IMR-90 (cell line): ENCODE results near the gene TCEA2. TPM values are rescaled to one million over a fixed set of nuclear protein-coding genes. Genes with fewer than 3 reads are reported as not detected.

Source experiments
- ATAC-seq: fragments of 200-7000 bp; cut with Tn5 transposase; 2 replicates; pipeline ENCODE4 v1.9.1; 2020; ENCODE audit warnings: low read depth, mild to moderate bottlenecking, moderate library complexity
- BruUV-seq: library from RNA; stranded (reverse); fragments of 400-500 nt; replicated peaks from 2 replicates; lab custom pipeline; 2021; lab: Mats Ljungman, UMichigan
- CTCF ChIA-PET: fragments of 300-600 bp; formaldehyde crosslinking; extraction: SDS; loops from one replicate; lab custom pipeline; 2021; ENCODE audit warnings: antibody characterized with exemption; lab: Yijun Ruan, JAX
- POLR2A ChIA-PET: fragments of 300-600 bp; sonication (Branson Sonifier 250); formaldehyde crosslinking; loops from one replicate; lab custom pipeline; 2022; ENCODE audit warnings: antibody characterized with exemption; ENCODE audit not compliant: unreplicated experiment; lab: Charles Lee
- DNase-seq: peaks from one replicate; pipeline ENCODE4 v3.0.0; 2013
- H2AFZ ChIP-seq: replicated peaks from 2 replicates; pipeline ENCODE3; 2013; ENCODE audit warnings: low read length, mild to moderate bottlenecking; ENCODE audit not compliant: poor library complexity
- H2AK5ac ChIP-seq: 2 replicates; pipeline ENCODE4 v1.6.1; 2013; ENCODE audit warnings: low read depth, low read length, inconsistent platforms
- H2AK9ac ChIP-seq: replicated peaks from 2 replicates; pipeline ENCODE3; 2013; ENCODE audit warnings: mild to moderate bottlenecking, low read depth, low read length, moderate library complexity; ENCODE audit not compliant: poor library complexity
- H2BK120ac ChIP-seq: 2 replicates; pipeline ENCODE4 v1.6.1; 2013; ENCODE audit warnings: low read depth, low read length, inconsistent platforms
- H2BK15ac ChIP-seq: 3 replicates; pipeline ENCODE4 v1.6.1; 2013; ENCODE audit warnings: low read depth, low read length, inconsistent platforms
- H2BK20ac ChIP-seq: 2 replicates; pipeline ENCODE4 v1.6.1; 2013; ENCODE audit warnings: low read depth, mild to moderate bottlenecking, inconsistent platforms, low read length, moderate library complexity
- H2BK5ac ChIP-seq: 2 replicates; pipeline ENCODE4 v1.6.1; 2013; ENCODE audit warnings: mild to moderate bottlenecking, low read depth, low read length, inconsistent platforms; ENCODE audit not compliant: poor library complexity, severe bottlenecking
- H3K14ac ChIP-seq: replicated peaks from 2 replicates; pipeline ENCODE4 v1.6.1; 2013; ENCODE audit warnings: low read depth, low read length, inconsistent platforms
- H3K18ac ChIP-seq: 2 replicates; pipeline ENCODE4 v1.6.1; 2013; ENCODE audit warnings: low read depth, low read length, control low read depth
- H3K23ac ChIP-seq: 2 replicates; pipeline ENCODE4 v1.6.1; 2013; ENCODE audit warnings: low read depth, low read length, inconsistent platforms
- H3K27ac ChIP-seq: 2 replicates; pipeline ENCODE4 v1.5.1; 2013; ENCODE audit warnings: mild to moderate bottlenecking, control low read depth, low read length; ENCODE audit not compliant: insufficient read depth
- H3K27me3 ChIP-seq: 2 replicates; pipeline ENCODE4 v1.6.1; 2013; ENCODE audit warnings: low read length; ENCODE audit not compliant: control insufficient read depth, insufficient read depth
- H3K36me3 ChIP-seq: 2 replicates; pipeline ENCODE4 v1.6.1; 2013; ENCODE audit warnings: low read length, mixed read lengths; ENCODE audit not compliant: control insufficient read depth, insufficient read depth
- H3K4ac ChIP-seq: 2 replicates; pipeline ENCODE4 v1.6.1; 2013; ENCODE audit warnings: low read depth, low read length, inconsistent platforms
- H3K4me1 ChIP-seq: 2 replicates; pipeline ENCODE4 v1.6.1; 2013; ENCODE audit warnings: low read length, mixed read lengths; ENCODE audit not compliant: control insufficient read depth, insufficient read depth
- H3K4me2 ChIP-seq: 2 replicates; pipeline ENCODE4 v1.6.1; 2013; ENCODE audit warnings: low read depth, mild to moderate bottlenecking, control low read depth, low read length, moderate library complexity
- H3K4me3 ChIP-seq: 2 replicates; pipeline ENCODE4 v1.5.1; 2013; ENCODE audit warnings: low read depth, mild to moderate bottlenecking, control low read depth, low read length, moderate library complexity; ENCODE audit not compliant: insufficient read depth
- H3K56ac ChIP-seq: 2 replicates; pipeline ENCODE4 v1.6.1; 2013; ENCODE audit warnings: low read length, inconsistent platforms; ENCODE audit not compliant: insufficient read depth; ENCODE audit errors: extremely low read depth
- H3K79me1 ChIP-seq, 2 experiments: 2 replicates each; pipeline ENCODE4 v1.6.1; 2013; ENCODE audit warnings: low read length in 2 of 2, inconsistent platforms in 1 of 2, low read depth in 1 of 2
- H3K9ac ChIP-seq: 2 replicates; pipeline ENCODE4 v1.6.1; 2013; ENCODE audit warnings: low read depth, low read length, control low read depth
- H3K9me1 ChIP-seq: 2 replicates; pipeline ENCODE4 v1.6.1; 2013; ENCODE audit warnings: low read length, inconsistent platforms; ENCODE audit not compliant: insufficient read depth
- H3K9me3 ChIP-seq: 2 replicates; pipeline ENCODE4 v1.6.1; 2013; ENCODE audit warnings: low read length; ENCODE audit not compliant: control insufficient read depth, insufficient read depth
- H4K20me1 ChIP-seq: 2 replicates; pipeline ENCODE4 v1.6.1; 2013; ENCODE audit warnings: low read length, inconsistent platforms; ENCODE audit not compliant: insufficient read depth
- H4K5ac ChIP-seq: 2 replicates; pipeline ENCODE4 v1.6.1; 2013; ENCODE audit warnings: mild to moderate bottlenecking, low read depth, low read length, control low read depth
- H4K8ac ChIP-seq, 2 experiments: 2 replicates each; pipeline ENCODE4 v1.6.1; 2013; ENCODE audit warnings: low read depth in 2 of 2, low read length in 2 of 2, control low read depth in 1 of 2, inconsistent platforms in 1 of 2
- H4K91ac ChIP-seq: 2 replicates; pipeline ENCODE4 v1.6.1; 2013; ENCODE audit warnings: low read depth, low read length, inconsistent platforms; ENCODE audit not compliant: insufficient read depth
- BHLHE40 ChIP-seq: fragments of 150-350 bp; IDR thresholded peaks from 2 replicates; pipeline ENCODE4 v1.6.1; 2016; ENCODE audit warnings: mild to moderate bottlenecking, low read depth, low read length
- CEBPB ChIP-seq: IDR thresholded peaks from 2 replicates; pipeline ENCODE4 v1.6.1; 2012; ENCODE audit warnings: low read depth, low read length, improper control_type of control experiment
- CHD1 ChIP-seq: IDR thresholded peaks from 2 replicates; pipeline ENCODE4 v1.6.1; 2012; ENCODE audit warnings: low read depth, low read length, improper control_type of control experiment
- FOS ChIP-seq: fragments of 150-350 bp; IDR thresholded peaks from 2 replicates; pipeline ENCODE4 v1.6.1; 2016; ENCODE audit warnings: low read depth, low read length
- MAFK ChIP-seq: IDR thresholded peaks from 2 replicates; pipeline ENCODE4 v1.6.1; 2012; ENCODE audit warnings: low read depth, low read length, improper control_type of control experiment
- MAZ ChIP-seq: IDR thresholded peaks from 2 replicates; pipeline ENCODE4 v1.6.1; 2012; ENCODE audit warnings: low read depth, mild to moderate bottlenecking, low read length, improper control_type of control experiment, moderate library complexity, borderline replicate concordance
- MXI1 ChIP-seq: IDR thresholded peaks from 2 replicates; pipeline ENCODE4 v1.6.1; 2012; ENCODE audit warnings: low read depth, mild to moderate bottlenecking, low read length, moderate library complexity, borderline replicate concordance
- POLR2A ChIP-seq: IDR thresholded peaks from 2 replicates; pipeline ENCODE4 v1.6.1; 2012; ENCODE audit warnings: mild to moderate bottlenecking, low read depth, low read length
- RAD21 ChIP-seq: IDR thresholded peaks from 2 replicates; pipeline ENCODE4 v1.6.1; 2012; ENCODE audit warnings: low read length, improper control_type of control experiment
- RCOR1 ChIP-seq: IDR thresholded peaks from 2 replicates; pipeline ENCODE4 v1.6.1; 2012; ENCODE audit warnings: mild to moderate bottlenecking, low read length, improper control_type of control experiment; ENCODE audit not compliant: insufficient replicate concordance
- RFX5 ChIP-seq: IDR thresholded peaks from 2 replicates; pipeline ENCODE4 v1.8.0; 2012; ENCODE audit warnings: low read depth, mild to moderate bottlenecking, low read length, moderate library complexity
- SMC3 ChIP-seq: fragments of 150-350 bp; IDR thresholded peaks from 2 replicates; pipeline ENCODE4 v1.6.1; 2016; ENCODE audit warnings: low read depth, mild to moderate bottlenecking, antibody characterized with exemption, low read length, moderate library complexity
- WGBS, 2 experiments: methylation state at CpG; one replicate each; pipeline versions ENCODE4 v1.1.5 to v1.1.7; 2013; ENCODE audit warnings: missing lambda C conversion rate in 2 of 2; ENCODE audit not compliant: insufficient read length in 1 of 2; ENCODE audit errors: extremely low coverage in 2 of 2; 5-methylcytosine and 5-hydroxymethylcytosine counted together
- dilution Hi-C: fragments of 300-500 bp; cut with HindIII; formaldehyde crosslinking; loops from one replicate; pipeline ENCODE4 v1.14.3; 2018; ENCODE audit warnings: low sequenced_read_pairs; ENCODE audit not compliant: unreplicated experiment
- in situ Hi-C: fragments of 300-500 bp; cut with MboI; formaldehyde crosslinking; loops from 3 replicates; pipeline ENCODE4 v1.14.3; 2019; ENCODE audit warnings: low sequenced_read_pairs, inconsistent platforms, mixed read lengths
- intact Hi-C: fragments of 100-400 bp; cut with micrococcal nuclease; formaldehyde crosslinking; loops from 2 replicates; pipeline ENCODE4 v1.10.0; 2022
- polyA plus RNA-seq, 3 experiments: library from polyadenylated mRNA; depleted of rRNA; stranded (reverse); fragments of >200 nt; gene quantifications; 2 replicates each; pipeline ENCODE4 v1.2.3, GENCODE V29; 2012; ENCODE audit warnings: low replicate concordance in 1 of 3
- total RNA-seq: library from RNA; depleted of rRNA; stranded (reverse); fragments of >200 nt; gene quantifications from 2 replicates; pipeline ENCODE4 v1.2.3, GENCODE V29; 2012
- TF ChIP-seq, protein P1 (sequence below): fragments of 150-350 bp; IDR thresholded peaks from 2 replicates; pipeline ENCODE4 v1.6.1; 2016; ENCODE audit warnings: low read depth, mild to moderate bottlenecking, low read length, moderate library complexity, borderline replicate concordance
- TF ChIP-seq, protein P2 (sequence below): fragments of 150-350 bp; IDR thresholded peaks from 2 replicates; pipeline ENCODE4 v1.6.1; 2017; ENCODE audit warnings: mild to moderate bottlenecking, antibody characterized with exemption, low read length, low read depth
- TF ChIP-seq, protein P3 (sequence below): conservative IDR thresholded peaks from 2 replicates; pipeline ENCODE4 v1.5.1; 2012; ENCODE audit warnings: mild to moderate bottlenecking, low read depth, low read length, improper control_type of control experiment

TCEA2 gene
- total and polyA plus RNA-seq, 2 of the 4 experiments (the other 2 are of a cell fraction), result 9.3 to 30.0 TPM

DNA sequence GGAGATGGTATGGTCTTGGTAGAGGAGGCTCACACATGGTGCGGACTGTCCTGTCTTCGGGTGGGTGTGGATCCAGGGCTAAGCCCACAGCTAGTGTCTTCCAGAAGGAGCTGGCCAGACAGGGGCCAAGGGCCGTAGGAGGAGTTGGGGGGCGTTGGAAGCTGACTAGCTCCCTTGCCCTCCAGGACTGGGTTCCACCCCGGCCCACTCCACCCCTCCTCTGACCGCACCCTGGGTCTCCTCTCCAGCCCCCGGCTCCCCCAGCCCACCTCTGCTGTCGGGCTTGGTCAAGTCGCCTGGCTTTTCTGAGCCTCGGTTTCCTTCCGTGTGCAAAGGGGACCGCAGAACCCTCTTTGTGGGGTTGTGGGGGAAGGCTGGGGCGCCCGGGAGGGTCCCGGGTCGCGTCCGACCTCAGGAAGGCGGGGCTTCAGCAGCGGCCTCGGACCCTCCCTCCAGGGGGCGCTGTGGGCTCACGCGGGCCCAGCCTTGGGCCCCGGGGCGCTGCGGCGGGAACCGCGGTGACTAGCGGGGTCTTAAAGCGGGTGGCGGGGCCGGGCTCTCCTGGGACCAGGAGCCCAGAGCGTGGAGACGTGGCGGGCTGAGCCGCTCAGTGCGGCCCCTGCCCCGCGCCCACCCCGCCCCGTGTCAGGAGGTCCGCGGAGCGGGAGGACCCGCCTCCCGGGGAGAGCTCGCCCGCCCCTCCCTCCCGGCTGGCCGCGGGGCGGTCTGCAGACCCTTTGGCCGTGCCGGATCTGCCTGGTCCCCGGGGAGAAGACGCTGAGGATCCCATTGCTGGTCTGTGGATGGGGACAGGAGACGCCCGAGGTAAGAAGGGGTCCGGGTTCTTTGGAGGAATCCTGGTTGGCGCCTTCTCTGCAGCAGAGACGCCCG, 39.0 kb downstream of the TCEA2 start:
- intact Hi-C loops, result no loop called here
- no peak overlapping the region for H3K4me2 ChIP-seq
- H2AFZ ChIP-seq, result peak overlapping the region; percentile 78
- no peak overlapping the region; the same call in 1 of the 2 replicates for H3K4me3 ChIP-seq
- H2BK5ac ChIP-seq, result no peak overlapping the region
- no peak overlapping the region for H3K27ac ChIP-seq
- ChIA-PET POLR2A (no interaction called here), CTCF (no interaction called here)
- H2BK120ac ChIP-seq, result no peak overlapping the region
- ATAC-seq (peak; percentile 84), DNase-seq (no peak)
- no peaks in the 10 kb centered on the region for H3K36me3 ChIP-seq
- no peak overlapping the region for H2BK15ac ChIP-seq
- no peak overlapping the region for H3K4ac ChIP-seq
- H4K91ac ChIP-seq, result no peak overlapping the region
- H2AK5ac ChIP-seq, result no peak overlapping the region
- no peak overlapping the region for H3K9ac ChIP-seq
- H4K5ac ChIP-seq, result no peak overlapping the region
- H3K18ac ChIP-seq, result no peak overlapping the region
- no peak overlapping the region for H2AK9ac ChIP-seq
- no peak overlapping the region for H3K23ac ChIP-seq
- no peak overlapping the region for H3K56ac ChIP-seq
- H3K14ac ChIP-seq, result no peak overlapping the region
- no peaks in the 10 kb centered on the region for H4K20me1 ChIP-seq
- in situ Hi-C loops, result no loop called here
- no peak overlapping the region for H2BK20ac ChIP-seq
- H4K8ac ChIP-seq, result no peak overlapping the region
- H3K79me1 ChIP-seq, result no peaks in the 10 kb centered on the region
- no TSS peak for BruUV-seq
- dilution Hi-C loops, result no loop called here
- WGBS, 2 experiments, result 9% methylated on average over 18 of the region's 64 CpGs; no CpG with 5 or more reads in 1 of the 2 experiments
- H3K9me1 ChIP-seq, result no peaks in the 10 kb centered on the region
- H3K9me3 ChIP-seq, result no peaks in the 10 kb centered on the region
- H3K27me3 ChIP-seq, result peaks cover 47% of the 10 kb centered on the region
- no peaks in the 10 kb centered on the region for H3K4me1 ChIP-seq
- TF ChIP-seq SMC3 (peak; percentile 20; the same call in 1 of the 2 replicates), MAZ (no peak), BHLHE40 (no peak), RFX5 (no peak), FOS (no peak), CEBPB (no peak), CHD1 (no peak), POLR2A (no peak), MAFK (no peak), MXI1 (no peak), RCOR1 (no peak), RAD21 (peak; percentile 41)
- TF ChIP-seq, protein P1, sequence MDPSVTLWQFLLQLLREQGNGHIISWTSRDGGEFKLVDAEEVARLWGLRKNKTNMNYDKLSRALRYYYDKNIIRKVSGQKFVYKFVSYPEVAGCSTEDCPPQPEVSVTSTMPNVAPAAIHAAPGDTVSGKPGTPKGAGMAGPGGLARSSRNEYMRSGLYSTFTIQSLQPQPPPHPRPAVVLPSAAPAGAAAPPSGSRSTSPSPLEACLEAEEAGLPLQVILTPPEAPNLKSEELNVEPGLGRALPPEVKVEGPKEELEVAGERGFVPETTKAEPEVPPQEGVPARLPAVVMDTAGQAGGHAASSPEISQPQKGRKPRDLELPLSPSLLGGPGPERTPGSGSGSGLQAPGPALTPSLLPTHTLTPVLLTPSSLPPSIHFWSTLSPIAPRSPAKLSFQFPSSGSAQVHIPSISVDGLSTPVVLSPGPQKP, result no peak
- TF ChIP-seq, protein P2, sequence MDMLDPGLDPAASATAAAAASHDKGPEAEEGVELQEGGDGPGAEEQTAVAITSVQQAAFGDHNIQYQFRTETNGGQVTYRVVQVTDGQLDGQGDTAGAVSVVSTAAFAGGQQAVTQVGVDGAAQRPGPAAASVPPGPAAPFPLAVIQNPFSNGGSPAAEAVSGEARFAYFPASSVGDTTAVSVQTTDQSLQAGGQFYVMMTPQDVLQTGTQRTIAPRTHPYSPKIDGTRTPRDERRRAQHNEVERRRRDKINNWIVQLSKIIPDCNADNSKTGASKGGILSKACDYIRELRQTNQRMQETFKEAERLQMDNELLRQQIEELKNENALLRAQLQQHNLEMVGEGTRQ, result no peak
- TF ChIP-seq, protein P3, sequence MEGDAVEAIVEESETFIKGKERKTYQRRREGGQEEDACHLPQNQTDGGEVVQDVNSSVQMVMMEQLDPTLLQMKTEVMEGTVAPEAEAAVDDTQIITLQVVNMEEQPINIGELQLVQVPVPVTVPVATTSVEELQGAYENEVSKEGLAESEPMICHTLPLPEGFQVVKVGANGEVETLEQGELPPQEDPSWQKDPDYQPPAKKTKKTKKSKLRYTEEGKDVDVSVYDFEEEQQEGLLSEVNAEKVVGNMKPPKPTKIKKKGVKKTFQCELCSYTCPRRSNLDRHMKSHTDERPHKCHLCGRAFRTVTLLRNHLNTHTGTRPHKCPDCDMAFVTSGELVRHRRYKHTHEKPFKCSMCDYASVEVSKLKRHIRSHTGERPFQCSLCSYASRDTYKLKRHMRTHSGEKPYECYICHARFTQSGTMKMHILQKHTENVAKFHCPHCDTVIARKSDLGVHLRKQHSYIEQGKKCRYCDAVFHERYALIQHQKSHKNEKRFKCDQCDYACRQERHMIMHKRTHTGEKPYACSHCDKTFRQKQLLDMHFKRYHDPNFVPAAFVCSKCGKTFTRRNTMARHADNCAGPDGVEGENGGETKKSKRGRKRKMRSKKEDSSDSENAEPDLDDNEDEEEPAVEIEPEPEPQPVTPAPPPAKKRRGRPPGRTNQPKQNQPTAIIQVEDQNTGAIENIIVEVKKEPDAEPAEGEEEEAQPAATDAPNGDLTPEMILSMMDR, result peak; percentile 60
